SKM-1 treated with dmso at 0.1 percent for 144 hours (cell line): ENCODE results near the gene ALG6.

ENCODE experiments used
- DNase-seq: peaks from one replicate; lab custom pipeline; 2025; ENCODE audit not compliant: unreplicated experiment; lab: John Stamatoyannopoulos, UW

ALG6 gene

DNA sequence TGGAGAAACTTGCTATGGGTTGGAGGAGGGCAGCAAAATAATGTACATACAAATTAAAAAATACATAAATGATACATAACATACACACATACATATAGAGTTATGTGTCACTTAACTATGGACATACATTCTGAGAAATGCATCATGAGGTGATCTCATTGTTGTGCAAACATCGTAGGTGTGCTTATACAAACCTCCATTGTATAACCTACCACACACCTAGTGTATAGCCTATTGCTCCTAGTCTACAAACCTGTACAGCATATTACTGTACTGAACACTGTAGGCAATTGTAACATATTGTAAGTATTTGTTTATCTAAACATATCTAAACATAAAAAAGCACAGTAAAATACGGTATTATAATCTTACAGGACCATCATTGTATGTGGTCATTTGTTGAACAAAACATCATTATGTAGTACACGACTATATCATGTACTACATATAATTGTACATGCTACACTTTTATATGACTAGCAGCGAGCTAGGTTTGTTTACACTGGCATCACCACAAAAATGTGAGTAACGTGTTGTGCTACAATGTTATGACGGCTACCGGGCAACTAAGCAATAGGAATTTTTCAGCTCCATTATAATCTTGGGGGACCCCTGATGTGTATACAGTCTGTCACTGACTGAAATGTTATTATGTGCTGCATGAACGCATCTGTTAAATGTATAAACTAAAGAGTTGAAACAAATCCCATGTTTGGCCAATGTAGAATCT, 120.1 kb downstream of the ALG6 start:
- no peak for DNase-seq
